OCI-LY7 (cell line): ENCODE measurements around the gene CIAO2B. TPM values are rescaled to one million over a fixed set of nuclear protein-coding genes. Genes with fewer than 3 reads are reported as not detected.
"Not testable (repeated sequence)": the region's sequence is repeated elsewhere in the genome, so short reads cannot be mapped to it uniquely, and the experiment has no call there.

Source experiments
- BruUV-seq: library from RNA; stranded (reverse); fragments of 400-500 nt; replicated peaks from 2 replicates; lab custom pipeline; 2021; lab: Mats Ljungman, UMichigan
- CTCF ChIA-PET: fragments of 300-600 bp; sonication (Branson Sonifier 250); formaldehyde crosslinking; loops from one replicate; lab custom pipeline; 2022; ENCODE audit warnings: antibody characterized with exemption; ENCODE audit not compliant: unreplicated experiment; lab: Charles Lee
- POLR2A ChIA-PET: fragments of 300-600 bp; sonication (Branson Sonifier 250); formaldehyde crosslinking; loops from one replicate; lab custom pipeline; 2022; ENCODE audit warnings: antibody characterized with exemption; lab: Charles Lee
- DNase-seq: peaks from one replicate; pipeline ENCODE4 v3.0.0-alpha.2; 2015; ENCODE audit warnings: low spot score
- H2AFZ ChIP-seq: fragments of 200-600 bp; sonication (generic), shearing (Covaris generic); 2 replicates; pipeline ENCODE4 v1.6.1; 2014; ENCODE audit warnings: mild to moderate bottlenecking, antibody characterized with exemption, low read length, moderate library complexity
- H3K27ac ChIP-seq: fragments of 200-600 bp; sonication (generic); 2 replicates; pipeline ENCODE4 v1.5.1; 2014; ENCODE audit warnings: mixed run types, low read depth, mild to moderate bottlenecking, moderate library complexity, low read length, inconsistent platforms; ENCODE audit not compliant: poor library complexity, severe bottlenecking
- H3K36me3 ChIP-seq: fragments of 200-600 bp; sonication (generic); 2 replicates; pipeline ENCODE4 v1.6.1; 2014; ENCODE audit warnings: mild to moderate bottlenecking, antibody characterized with exemption, low read length, moderate library complexity, mixed read lengths; ENCODE audit not compliant: insufficient read depth
- H3K4me1 ChIP-seq: fragments of 200-600 bp; sonication (generic); 2 replicates; pipeline ENCODE4 v1.5.1; 2014; ENCODE audit warnings: mild to moderate bottlenecking, low read length; ENCODE audit not compliant: insufficient read depth, poor library complexity, severe bottlenecking
- H3K4me2 ChIP-seq: fragments of 200-600 bp; sonication (generic); 2 replicates; pipeline ENCODE4 v1.6.1; 2014; ENCODE audit warnings: mild to moderate bottlenecking, low read length
- H3K4me3 ChIP-seq: fragments of 200-600 bp; sonication (generic); 2 replicates; pipeline ENCODE4 v1.5.1; 2014; ENCODE audit warnings: mild to moderate bottlenecking, low read depth, low read length; ENCODE audit not compliant: poor library complexity, severe bottlenecking
- H3K79me2 ChIP-seq: fragments of 200-600 bp; sonication (generic); 2 replicates; pipeline ENCODE4 v1.6.1; 2016; ENCODE audit warnings: low read depth, mild to moderate bottlenecking, low read length, moderate library complexity, mixed read lengths; ENCODE audit not compliant: insufficient read depth
- H3K9me2 ChIP-seq: fragments of 200-600 bp; sonication (generic); 2 replicates; pipeline ENCODE4 v1.6.1; 2016; ENCODE audit warnings: mild to moderate bottlenecking, low read length, mixed read lengths; ENCODE audit not compliant: insufficient read depth
- H3K9me3 ChIP-seq: fragments of 200-600 bp; sonication (generic); 2 replicates; pipeline ENCODE4 v1.6.1; 2014; ENCODE audit warnings: mild to moderate bottlenecking, mixed run types, low read length, mixed read lengths
- H4K20me1 ChIP-seq: fragments of 200-600 bp; sonication (generic); 2 replicates; pipeline ENCODE4 v1.6.1; 2014; ENCODE audit warnings: mild to moderate bottlenecking, antibody characterized with exemption, low read length, moderate library complexity, mixed read lengths; ENCODE audit not compliant: insufficient read depth
- CTCF ChIP-seq: fragments of 200-600 bp; sonication (generic); conservative IDR thresholded peaks from 2 replicates; pipeline ENCODE4 v1.5.1; 2014; ENCODE audit warnings: mild to moderate bottlenecking, antibody characterized with exemption, low read length, moderate library complexity, mixed read lengths
- EZH2phosphoT487 ChIP-seq: fragments of 200-600 bp; sonication (generic); IDR thresholded peaks from 2 replicates; pipeline ENCODE4 v1.6.1; 2018; ENCODE audit warnings: low read depth, borderline replicate concordance, mild to moderate bottlenecking, mixed run types, antibody characterized with exemption, low read length, moderate library complexity, mixed read lengths
- intact Hi-C: fragments of 100-400 bp; cut with micrococcal nuclease; formaldehyde crosslinking; loops from one replicate; pipeline ENCODE4 v1.10.0; 2022; ENCODE audit not compliant: unreplicated experiment
- total RNA-seq, 2 experiments: library from RNA; depleted of rRNA in 1 of 2; stranded (reverse); fragments of >200 nt in 1 of 2; shearing (Covaris generic) in 1 of 2; gene quantifications; 2 replicates each; pipeline ENCODE4 v1.2.3, GENCODE V29; 2014 to 2022

Gene CIAO2B
- total RNA-seq, 2 experiments from 2014 or later: 76.4 to 133 TPM

GRCh38 chr16:66935314-66936011 is 1.3 kb upstream of the CIAO2B start, which contains the start of gene CES2:
Gene CES2 (plus strand): TSS chr16:66935516. CDS start chr16:66935636, 120 bp downstream.
- Histone ChIP-seq H2AFZ (peak within 1 kb of the TSS; percentile 55), H3K9me2 (no peaks in the 10 kb centered on the region), H3K4me1 (peaks cover 12% of the 10 kb centered on the region), H3K9me3 (no peaks in the 10 kb centered on the region), H4K20me1 (no peaks in the 10 kb centered on the region), H3K79me2 (peaks cover 7% of the 10 kb centered on the region; the same call in 1 of the 2 replicates), H3K36me3 (peaks cover 12% of the 10 kb centered on the region; the same call in 1 of the 2 replicates), H3K4me3 (peak within 1 kb of the TSS; percentile 88), H3K27ac (peak within 1 kb of the TSS; percentile 34), H3K4me2 (peak within 1 kb of the TSS; percentile 95)
- ChIA-PET POLR2A (no interaction called here), CTCF (no interaction called here)
- DNase-seq: no peak
- BruUV-seq: no TSS peak
- TF ChIP-seq CTCF: no peak
- TF ChIP-seq EZH2phosphoT487: no peak
- intact Hi-C loops: no loop called here

GRCh38 chr16:66934839-66935313 is 674 bp upstream of the CIAO2B start:
- CTCF ChIA-PET, H3K9me2 ChIP-seq, H4K20me1 ChIP-seq, H3K36me3 ChIP-seq, H3K79me2 ChIP-seq, H3K9me3 ChIP-seq: not testable (repeated sequence)
- intact Hi-C loops: loop anchor here (5.0 kb wide), 1 partner anchor 38 kb away; no protein-coding TSS in a partner anchor
- H3K4me2 ChIP-seq: peak overlapping the region; percentile 95
- DNase-seq: peak; percentile 12
- H3K4me3 ChIP-seq: peak overlapping the region; percentile 88
- peaks cover 12% of the 10 kb centered on the region for H3K4me1 ChIP-seq
- POLR2A ChIA-PET: interaction anchor here (0.6 kb wide), 1 partner anchor 9 kb away, joined by 3 read pairs; no protein-coding TSS in a partner anchor
- peak overlapping the region; percentile 34 for H3K27ac ChIP-seq
- TSS peak; percentile 66 for BruUV-seq
- peak overlapping the region; percentile 55 for H2AFZ ChIP-seq

GRCh38 chr16:66933776-66934137 is 445 bp downstream of the CIAO2B start:
- Histone ChIP-seq H3K9me3 (no peaks in the 10 kb centered on the region), H2AFZ (peak overlapping the region; percentile 75), H3K9me2 (no peaks in the 10 kb centered on the region), H3K79me2 (peaks cover 7% of the 10 kb centered on the region; the same call in 1 of the 2 replicates), H3K36me3 (peaks cover 8% of the 10 kb centered on the region; the same call in 1 of the 2 replicates), H3K4me2 (peak overlapping the region; percentile 95), H4K20me1 (no peaks in the 10 kb centered on the region), H3K4me3 (peak overlapping the region; percentile 88), H3K27ac (peak overlapping the region; percentile 34), H3K4me1 (peaks cover 12% of the 10 kb centered on the region)
- intact Hi-C loops: loop anchor here (5.0 kb wide), 1 partner anchor 36 kb away; no protein-coding TSS in a partner anchor
- ChIA-PET CTCF (no interaction called here), POLR2A (no interaction called here)
- DNase-seq: no peak
- TF ChIP-seq EZH2phosphoT487 (no peak), CTCF (no peak)
- BruUV-seq: TSS peak; percentile 58
